KBM-7 (cell line): ENCODE data around the gene FAM120A.

Experiments used
- DNase-seq: peaks from one replicate; pipeline ENCODE4 v3.0.0-alpha.2; 2015
- in situ Hi-C: fragments of 300-500 bp; cut with MboI; formaldehyde crosslinking; loops from 2 replicates; pipeline ENCODE4 v1.14.3; 2020; ENCODE audit warnings: low sequenced_read_pairs, low pct_unique_long_range_greater_than_20kb, mixed read lengths

The FAM120A gene

DNA sequence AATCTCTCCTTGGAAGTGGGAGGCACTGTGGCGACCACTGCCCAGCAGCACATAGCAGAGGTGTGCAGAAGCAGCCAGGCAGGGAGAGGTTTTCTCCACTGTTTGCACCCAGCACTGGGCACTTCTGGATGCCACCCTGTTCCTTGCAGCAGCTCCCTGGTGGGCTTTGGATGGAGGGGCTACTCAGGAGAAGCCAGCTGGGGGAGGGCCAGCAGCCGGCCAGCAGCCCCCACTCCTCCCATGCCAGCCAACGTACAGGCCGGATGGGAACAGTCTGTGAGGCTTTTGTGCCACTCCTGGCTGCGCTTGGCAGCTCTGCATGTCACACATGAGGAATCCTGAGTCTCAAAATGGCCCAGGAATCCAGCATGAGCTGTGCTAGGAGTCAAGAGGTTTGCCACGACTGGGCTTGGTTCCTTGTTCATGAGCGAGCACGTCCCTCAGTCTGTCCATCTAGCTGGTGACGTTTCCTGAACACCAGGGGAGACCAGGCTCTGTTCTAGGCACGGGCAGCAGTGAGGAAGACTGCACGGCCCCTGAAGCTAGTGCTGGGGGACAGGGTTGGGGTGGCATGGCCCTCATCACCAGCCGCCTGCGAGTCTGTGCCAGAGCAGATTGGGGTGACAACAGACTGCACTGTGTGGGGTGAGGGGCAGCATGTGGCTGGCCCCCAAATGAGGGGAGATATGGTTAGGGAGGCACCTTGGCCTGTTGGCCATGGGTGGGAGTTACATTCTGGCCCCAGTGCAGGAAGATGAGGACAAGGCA lies 135.0 kb downstream of the FAM120A start:
- in situ Hi-C loops: loop anchor here (25.0 kb wide), 1 partner anchor 101 kb away; no protein-coding TSS in a partner anchor
- DNase-seq: no peak

DNA sequence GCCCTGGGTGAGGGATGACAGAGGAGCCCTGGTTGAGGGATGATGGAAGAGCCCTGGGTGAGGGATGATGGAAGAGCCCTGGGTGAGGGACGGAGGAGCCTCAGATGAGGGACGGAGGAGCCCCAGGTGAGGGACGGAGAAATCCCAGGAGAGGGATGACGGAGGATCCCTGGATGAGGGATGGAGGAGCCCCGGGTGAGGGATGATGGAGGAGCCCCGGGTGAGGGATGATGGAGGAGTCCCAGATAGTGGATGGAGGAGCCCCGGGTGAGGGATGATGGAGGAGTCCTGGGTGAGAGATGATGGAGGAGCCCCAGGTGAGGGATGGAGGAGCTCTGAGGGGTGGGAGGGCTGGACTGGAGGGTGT lies 135.8 kb downstream of the FAM120A start:
- in situ Hi-C loops: loop anchor here (25.0 kb wide), 1 partner anchor 100 kb away; no protein-coding TSS in a partner anchor
- no peak for DNase-seq

DNA sequence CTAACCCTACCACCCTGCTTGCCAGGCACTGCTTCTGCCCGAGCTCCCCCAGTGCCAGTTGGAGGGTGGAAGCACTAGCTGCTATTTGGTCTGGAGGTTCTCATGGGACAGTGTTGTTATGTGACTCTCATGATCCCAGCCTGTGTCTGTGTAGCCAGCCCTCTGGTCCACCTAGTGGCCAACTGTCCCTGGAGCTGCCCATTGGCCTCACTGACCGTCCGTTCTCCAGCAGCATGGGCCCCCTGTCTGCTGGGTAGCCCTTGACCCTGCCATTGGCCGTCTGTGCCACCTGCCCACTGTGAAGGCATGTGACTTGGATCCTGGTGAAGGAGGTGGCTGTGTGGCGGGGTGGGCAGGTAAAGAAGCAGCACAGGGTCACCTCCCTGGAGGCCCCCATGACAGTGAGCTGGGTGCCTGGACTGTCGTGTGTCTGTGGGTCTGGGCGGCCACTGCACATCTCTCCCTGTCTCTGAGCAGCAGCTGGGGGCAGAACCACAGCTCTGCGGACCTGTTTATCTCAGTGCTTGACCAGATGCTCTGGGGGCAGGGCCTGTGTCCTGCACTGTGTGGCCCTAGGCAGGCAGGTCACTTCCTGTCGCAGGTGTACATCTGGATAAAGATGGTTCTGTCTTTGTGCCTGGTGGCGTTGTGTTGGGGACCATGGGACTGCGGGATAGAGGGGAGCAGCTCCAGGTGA lies 136.3 kb downstream of the FAM120A start:
- in situ Hi-C loops: loop anchor here (25.0 kb wide), 1 partner anchor 100 kb away; no protein-coding TSS in a partner anchor
- DNase-seq: no peak

DNA sequence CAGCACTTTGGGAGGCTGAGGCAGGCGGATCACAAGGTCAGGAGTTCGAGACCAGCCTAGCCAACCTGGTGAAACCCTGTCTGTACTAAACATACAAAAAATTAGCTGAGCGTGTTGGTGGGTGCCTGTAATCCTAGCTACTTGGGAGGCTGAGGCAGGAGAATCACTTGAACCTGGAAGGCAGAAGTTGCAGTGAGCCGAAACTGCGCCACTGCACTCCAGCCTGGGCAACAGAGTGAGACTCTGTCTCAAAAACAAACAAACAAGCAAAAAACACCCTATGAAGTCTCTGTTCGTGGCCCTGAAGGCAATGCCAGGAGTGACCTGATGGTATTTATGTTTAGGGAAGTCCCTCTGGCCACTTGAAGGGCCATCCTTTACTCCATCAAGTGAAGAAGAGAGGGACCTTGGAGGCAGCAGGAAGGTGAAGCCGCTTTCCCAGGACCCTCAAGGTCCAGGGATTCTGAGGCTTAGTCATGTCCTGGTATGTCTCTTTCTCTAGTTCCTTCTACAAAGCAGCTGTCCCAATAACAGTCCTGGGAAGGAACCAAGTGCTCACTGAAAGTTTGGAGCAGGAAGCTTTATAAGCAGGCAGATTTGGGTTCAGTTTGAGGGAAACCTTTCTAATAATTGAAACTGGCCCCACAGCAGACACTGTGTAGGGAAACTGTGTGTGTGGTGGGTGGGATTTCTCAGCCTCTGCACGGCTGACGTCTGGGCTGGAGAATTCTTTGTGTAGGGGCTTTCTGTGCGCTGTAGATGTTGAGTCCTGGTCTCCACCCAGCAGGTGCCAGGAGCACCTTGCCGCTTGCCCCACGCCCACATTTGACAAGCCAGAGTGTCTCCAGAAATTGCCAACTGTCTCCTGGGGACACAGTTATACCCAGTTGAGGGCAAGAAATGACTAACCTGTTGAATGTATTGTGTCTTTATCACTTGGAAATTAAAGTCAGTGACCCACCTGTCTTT lies 137.4 kb downstream of the FAM120A start:
- DNase-seq: no peak
- in situ Hi-C loops: loop anchor here (25.0 kb wide), 1 partner anchor 98 kb away; no protein-coding TSS in a partner anchor

DNA sequence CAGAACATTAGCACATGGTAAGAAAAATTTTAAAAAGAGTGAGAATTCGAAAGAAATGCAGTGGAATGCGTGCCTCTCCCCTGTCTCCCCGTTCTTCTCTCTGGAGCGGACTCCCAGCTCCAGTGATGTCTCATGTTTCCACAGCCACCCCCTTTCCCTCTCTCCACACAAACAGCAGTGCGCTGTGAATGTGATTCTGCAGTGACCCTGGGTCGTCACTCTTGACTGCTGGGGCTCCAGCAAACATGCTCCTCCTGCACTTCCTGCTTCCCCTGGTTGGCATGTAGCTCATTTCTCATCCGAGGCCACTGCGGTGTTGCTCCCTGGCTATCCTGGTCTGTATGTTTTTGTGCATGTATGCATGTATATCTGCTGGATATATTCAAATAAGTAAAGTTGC lies 138.2 kb downstream of the FAM120A start:
- in situ Hi-C loops: loop anchor here (25.0 kb wide), 1 partner anchor 98 kb away; no protein-coding TSS in a partner anchor
- DNase-seq: no peak

DNA sequence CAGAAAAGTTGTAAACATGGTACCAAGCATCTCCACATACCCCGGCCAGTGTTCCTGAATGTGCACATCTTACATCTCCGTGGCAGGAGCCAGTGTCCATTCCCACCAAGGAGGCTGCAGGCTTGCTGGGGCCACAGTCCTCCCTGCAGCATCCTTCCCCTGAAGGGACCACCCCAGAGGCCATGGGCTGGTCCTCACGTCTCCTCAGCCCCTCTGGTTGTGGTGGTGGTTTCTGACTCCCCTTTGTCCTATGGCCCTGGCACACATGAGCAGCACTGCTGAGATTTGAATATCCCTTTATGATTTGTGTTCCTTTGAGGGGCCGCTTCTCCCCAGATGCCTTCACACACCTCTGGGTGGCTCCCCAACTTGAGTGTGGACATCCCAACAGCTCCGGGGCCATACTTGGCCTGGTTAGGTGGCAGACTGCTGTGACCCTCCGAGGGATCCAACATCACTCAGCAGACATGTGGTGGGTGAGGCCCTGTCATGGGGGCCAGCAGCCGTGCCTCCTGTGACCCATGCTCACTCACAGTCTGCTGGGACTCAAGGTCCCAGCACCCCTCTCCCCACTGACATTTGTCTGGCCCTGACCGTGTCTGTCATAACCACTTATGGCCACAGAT lies 139.2 kb downstream of the FAM120A start:
- in situ Hi-C loops: loop anchor here (25.0 kb wide), 1 partner anchor 97 kb away; no protein-coding TSS in a partner anchor
- DNase-seq: no peak

DNA sequence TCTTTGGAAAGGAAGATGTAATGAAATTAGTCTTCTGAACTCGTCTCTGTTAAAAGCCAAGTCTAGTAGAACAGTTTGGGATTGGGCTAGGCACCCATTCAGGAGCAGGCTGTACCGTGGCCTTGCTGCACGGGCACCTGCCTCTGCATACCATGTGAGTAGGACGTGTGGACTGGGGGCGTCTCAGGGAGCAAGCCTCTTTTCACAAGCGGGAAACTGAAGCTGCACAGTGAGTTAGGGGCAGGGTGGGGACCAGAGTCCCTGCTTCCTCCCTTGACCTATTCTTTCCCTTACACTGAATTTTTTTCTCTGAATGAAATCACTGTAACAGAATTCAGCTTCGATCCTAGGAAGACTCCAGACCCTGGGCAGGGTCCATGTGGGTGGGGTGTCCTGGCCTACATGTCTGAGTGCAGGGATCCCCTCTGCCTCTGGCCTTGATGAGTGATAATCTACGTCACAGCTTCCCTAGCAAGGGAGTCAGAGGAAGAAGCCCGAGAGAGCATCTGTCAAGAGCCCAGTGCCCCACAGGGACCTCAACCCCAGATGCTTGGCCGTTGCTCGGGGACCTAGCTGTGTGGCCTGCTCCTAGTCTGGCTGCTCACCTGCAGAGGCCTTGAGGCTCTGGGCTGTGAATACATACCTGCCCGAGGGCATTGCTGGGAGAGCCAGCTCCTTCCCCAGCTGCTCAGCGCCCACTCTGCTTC lies 140.0 kb downstream of the FAM120A start:
- in situ Hi-C loops: loop anchor here (25.0 kb wide), 1 partner anchor 96 kb away; no protein-coding TSS in a partner anchor
- DNase-seq: no peak

DNA sequence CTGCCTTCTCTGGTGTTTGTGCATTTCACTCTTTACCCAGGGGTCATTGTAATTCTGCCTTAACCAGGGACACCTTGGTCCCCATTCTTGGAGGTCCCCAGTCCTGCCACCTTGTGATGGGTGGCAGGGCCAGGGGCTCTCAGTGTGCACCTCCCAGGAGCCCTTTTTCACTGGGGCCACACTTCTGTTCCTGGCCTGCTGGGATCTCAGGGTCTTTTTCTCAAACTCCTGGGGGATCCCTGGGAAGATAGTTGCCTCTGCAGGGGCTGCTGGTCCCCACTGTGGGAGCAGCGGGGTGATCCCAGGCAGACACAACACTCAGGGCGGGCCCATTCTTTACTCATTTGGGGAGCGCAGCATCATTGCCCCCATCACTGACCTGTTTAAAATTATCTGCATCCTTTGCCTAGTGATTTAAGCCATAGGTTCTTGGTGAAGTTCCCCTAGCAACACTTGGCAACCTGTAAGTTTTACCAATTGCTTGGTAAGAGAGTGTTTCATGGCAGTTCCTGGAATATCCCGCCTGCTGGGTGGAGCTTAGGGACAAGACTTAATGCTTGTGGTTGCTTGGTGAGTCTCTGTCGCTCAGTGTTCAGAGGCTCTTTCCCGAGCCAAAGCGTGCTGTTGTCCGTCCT lies 140.6 kb downstream of the FAM120A start:
- no peak for DNase-seq
- in situ Hi-C loops: loop anchor here (25.0 kb wide), 1 partner anchor 95 kb away; no protein-coding TSS in a partner anchor

DNA sequence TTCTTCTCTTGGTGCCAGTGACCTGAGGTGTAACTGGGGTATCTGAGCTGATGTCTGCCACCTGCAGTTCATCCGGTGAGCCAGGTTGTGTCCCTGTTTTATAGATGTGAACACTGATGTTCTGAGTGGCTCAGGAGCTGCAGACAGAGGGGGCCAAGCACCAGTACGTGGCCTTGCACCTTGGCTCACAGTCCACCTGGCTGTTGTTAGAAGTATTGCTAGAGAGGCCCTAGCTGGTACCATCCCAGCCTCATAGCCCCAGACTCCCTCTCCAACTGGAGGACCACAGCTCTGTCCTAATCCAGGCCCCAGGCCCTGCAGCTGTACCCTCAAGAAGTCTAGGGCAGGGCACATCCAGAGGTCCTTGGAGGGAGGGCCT lies 141.1 kb downstream of the FAM120A start:
- in situ Hi-C loops: loop anchor here (25.0 kb wide), 1 partner anchor 95 kb away; no protein-coding TSS in a partner anchor
- no peak for DNase-seq

DNA sequence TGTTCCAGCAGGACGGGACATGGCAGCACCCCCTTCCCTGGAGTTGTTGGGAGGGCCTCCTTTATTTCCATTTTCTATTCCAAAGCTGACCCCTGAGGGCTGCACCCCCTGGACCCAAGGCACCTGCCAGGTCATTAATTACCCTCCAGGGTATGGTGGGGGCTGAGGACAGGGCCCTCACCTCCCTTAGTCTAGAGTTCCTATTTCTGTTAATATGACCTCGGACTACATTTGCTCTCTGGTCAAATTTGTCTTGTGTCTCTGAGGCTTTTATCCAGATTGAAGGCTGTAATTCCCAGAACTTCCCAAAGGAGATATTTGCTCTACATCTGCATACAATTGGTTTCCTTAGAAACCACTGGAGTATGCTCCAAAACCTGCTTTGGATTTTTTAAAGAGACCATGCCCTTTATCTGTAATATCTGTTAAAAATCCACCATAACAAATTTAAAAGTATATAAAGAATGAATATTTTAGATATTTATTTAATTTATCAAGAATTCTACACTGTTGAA lies 141.7 kb downstream of the FAM120A start:
- no peak for DNase-seq
- in situ Hi-C loops: loop anchor here (25.0 kb wide), 1 partner anchor 94 kb away; no protein-coding TSS in a partner anchor

DNA sequence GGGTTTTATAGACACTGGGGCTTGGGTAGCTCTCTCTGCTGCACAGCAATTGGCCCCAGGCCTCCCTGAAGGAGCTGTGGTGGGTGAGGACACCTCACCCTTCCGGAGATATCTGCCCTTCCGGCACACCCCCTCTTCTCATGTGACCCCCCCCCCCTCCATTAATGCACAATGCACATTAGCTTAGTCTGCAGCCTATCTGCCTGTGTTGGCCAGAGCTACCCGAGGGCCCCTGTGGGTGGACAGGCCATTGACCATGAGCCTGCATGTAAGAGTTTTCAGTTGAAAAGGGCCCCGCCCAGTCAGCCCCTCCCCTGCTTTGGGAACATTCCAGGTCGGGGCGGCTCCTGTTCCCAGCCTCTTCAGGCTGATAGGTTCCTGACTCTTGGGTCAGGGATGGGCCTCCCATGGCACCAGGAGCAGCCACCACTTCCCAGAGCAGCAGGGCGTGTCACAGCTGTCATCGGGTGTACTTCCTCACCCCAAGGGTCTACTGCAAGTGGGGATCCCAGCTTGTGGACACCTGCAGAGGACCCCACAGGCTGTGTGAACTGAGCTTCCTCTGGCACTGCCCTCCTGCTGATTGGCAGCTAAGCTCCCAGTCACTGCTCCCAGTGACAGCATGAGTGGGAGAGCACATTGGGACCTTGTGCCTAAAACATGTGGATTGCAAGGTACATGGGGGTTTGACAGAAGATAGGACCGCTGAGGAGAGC lies 142.7 kb downstream of the FAM120A start:
- DNase-seq: no peak
- in situ Hi-C loops: loop anchor here (25.0 kb wide), 1 partner anchor 93 kb away; no protein-coding TSS in a partner anchor

DNA sequence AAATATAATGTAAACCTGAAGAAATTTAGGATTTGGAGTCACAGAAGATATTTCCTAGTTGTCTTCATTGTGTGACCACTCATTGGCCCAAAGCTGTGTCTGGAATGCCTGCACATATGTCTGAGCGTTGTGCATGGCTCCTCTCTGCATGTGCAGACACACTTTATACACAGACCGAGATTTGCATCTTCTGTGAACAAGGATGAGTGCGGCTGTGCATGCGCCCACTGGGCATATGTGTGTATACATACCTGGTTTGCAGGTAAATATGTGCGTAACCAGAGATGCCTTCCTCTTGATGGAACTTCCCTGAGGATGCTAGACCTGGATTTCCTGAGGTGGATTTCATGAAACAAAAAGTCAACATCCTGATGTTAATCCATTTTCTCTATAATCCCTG lies 144.0 kb downstream of the FAM120A start:
- in situ Hi-C loops: loop anchor here (25.0 kb wide), 1 partner anchor 92 kb away; no protein-coding TSS in a partner anchor
- no peak for DNase-seq

DNA sequence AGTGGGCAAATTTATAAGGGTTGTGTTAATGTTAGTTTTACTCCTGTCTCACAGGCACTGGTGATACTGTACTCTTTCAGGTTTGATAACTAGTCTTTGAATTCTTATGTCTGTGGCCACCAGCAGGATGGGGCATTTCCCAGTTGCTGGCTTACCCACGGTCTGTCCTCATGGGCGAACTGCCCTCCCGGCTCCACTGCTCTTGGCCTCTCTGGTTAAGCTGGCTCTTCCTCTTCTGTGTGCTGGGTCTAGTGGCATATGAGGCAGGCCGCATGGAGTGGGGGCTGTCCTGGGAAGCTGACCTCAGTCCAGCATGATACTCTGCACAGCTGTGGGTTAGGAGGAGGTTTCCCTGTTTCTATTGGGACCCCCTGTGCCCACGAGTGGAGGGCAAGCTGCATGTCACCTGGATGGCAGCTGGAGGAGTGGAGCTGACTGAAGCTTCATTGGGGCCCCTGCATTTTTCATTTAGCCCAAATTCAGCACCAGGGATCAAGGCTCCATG lies 144.4 kb downstream of the FAM120A start:
- in situ Hi-C loops: loop anchor here (25.0 kb wide), 1 partner anchor 91 kb away; no protein-coding TSS in a partner anchor
- no peak for DNase-seq

DNA sequence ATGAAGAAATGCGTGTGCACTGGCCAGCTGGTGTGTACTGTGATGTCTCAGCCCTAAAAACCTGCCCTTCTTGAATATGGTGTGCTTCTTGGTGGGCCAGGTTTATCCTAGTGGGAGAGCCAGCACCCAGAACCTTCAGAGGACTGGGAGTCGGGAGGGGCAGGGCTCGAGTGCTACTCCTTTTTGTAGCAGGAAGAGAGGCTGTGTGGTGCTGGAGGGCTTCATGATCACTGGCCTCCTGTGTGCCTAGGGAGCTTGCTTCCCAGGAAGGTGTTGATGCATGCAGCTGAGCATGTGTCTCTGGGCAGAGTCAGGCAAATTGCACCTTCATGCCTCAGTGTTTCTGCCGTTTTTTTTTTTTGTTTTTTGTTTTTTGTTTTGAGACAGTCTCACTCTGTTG lies 144.9 kb downstream of the FAM120A start:
- in situ Hi-C loops: loop anchor here (25.0 kb wide), 1 partner anchor 91 kb away; no protein-coding TSS in a partner anchor
- no peak for DNase-seq

DNA sequence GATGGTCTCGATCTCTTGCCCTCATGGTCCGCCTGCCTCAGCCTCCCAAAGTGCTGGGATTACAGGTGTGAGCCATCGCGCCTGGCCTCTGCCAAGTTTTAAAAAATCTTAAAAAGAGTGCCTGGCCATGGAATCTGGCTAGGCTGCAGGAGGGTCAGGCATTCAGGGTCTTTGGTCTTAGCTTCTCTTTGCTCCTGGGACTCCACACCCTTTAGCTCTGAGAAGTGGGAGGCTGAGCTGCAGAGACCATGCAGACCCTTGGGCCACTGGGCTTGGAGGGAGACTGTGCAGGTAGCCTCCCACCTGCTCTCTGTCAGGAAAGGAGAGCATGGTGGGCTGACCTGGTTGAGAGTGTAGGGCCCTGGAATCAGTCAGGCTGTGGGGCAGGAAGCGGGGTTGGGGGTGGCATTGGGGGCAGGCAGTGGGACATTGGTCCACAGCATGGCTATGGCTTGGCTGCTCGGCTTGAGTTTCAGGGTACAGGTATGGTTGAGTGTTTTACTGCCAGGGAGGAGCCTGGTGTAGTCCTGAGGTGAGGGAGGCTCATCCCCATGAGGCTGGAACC lies 145.7 kb downstream of the FAM120A start:
- in situ Hi-C loops: loop anchor here (25.0 kb wide), 1 partner anchor 90 kb away; no protein-coding TSS in a partner anchor
- DNase-seq: no peak
